CD14-positive monocyte (primary cell): ENCODE measurements around the gene UTP25. TPM values are rescaled to one million over a fixed set of nuclear protein-coding genes. Genes with fewer than 3 reads are reported as not detected.

Source experiments
- DNase-seq, 3 donors: peaks; one replicate each; pipeline ENCODE4 v3.0.0-alpha.2; 2011 to 2022
- H2AFZ ChIP-seq: 2 replicates; pipeline ENCODE4 v1.6.0; 2012; ENCODE audit warnings: mild to moderate bottlenecking, low read depth, low read length, inconsistent platforms; ENCODE audit not compliant: insufficient read depth, poor library complexity, severe bottlenecking
- H3K27ac ChIP-seq, 2 donors: 1 replicate in 1 of 2; 2 replicates in 1 of 2; pipeline ENCODE4 v1.5.1; 2012 to 2013; ENCODE audit warnings: low read length in 2 of 2, control low read depth in 1 of 2, inconsistent platforms in 1 of 2, low read depth in 1 of 2, mild to moderate bottlenecking in 1 of 2
- H3K27me3 ChIP-seq, 2 donors: one replicate each; pipeline versions ENCODE4 v1.6.0 to v1.6.1; 2011 to 2013; ENCODE audit warnings: low read length in 2 of 2; ENCODE audit not compliant: control insufficient read depth in 2 of 2, insufficient read depth in 2 of 2
- H3K36me3 ChIP-seq, 2 donors: replicated peaks in 1 of 2; 1 replicate in 1 of 2; 2 replicates in 1 of 2; pipeline versions ENCODE4 v1.5.1 to v1.6.1; 2012 to 2013; ENCODE audit warnings: low read length in 2 of 2, control low read depth in 1 of 2, inconsistent platforms in 1 of 2, mild to moderate bottlenecking in 1 of 2; ENCODE audit not compliant: insufficient read depth in 2 of 2, control insufficient read depth in 1 of 2
- H3K4me1 ChIP-seq, 2 donors: 1 replicate in 1 of 2; 2 replicates in 1 of 2; pipeline versions ENCODE4 v1.5.1 to v1.6.1; 2012 to 2013; ENCODE audit warnings: low read length in 2 of 2, control low read depth in 1 of 2, inconsistent platforms in 1 of 2, mild to moderate bottlenecking in 1 of 2, moderate library complexity in 1 of 2; ENCODE audit not compliant: insufficient read depth in 2 of 2, control insufficient read depth in 1 of 2
- H3K4me2 ChIP-seq: replicated peaks from 2 replicates; pipeline ENCODE3; 2012; ENCODE audit warnings: low read length, moderate library complexity, mild to moderate bottlenecking; ENCODE audit not compliant: poor library complexity, severe bottlenecking; ENCODE audit errors: extremely low read depth
- H3K4me3 ChIP-seq, 3 experiments: fragments of 200-600 bp in 1 of 3; sonication (generic) in 1 of 3; replicated peaks in 1 of 3; 1 replicate in 2 of 3; 2 replicates in 1 of 3; pipeline ENCODE4 v1.5.1; 2011 to 2013; ENCODE audit warnings: low read length in 3 of 3, mild to moderate bottlenecking in 3 of 3, control low read depth in 2 of 3, low read depth in 2 of 3, inconsistent platforms in 1 of 3, moderate library complexity in 1 of 3
- H3K79me2 ChIP-seq: 2 replicates; pipeline ENCODE4 v1.6.0; 2012; ENCODE audit warnings: mild to moderate bottlenecking, control low read depth, inconsistent platforms, low read length, moderate library complexity; ENCODE audit not compliant: insufficient read depth
- H3K9ac ChIP-seq: 2 replicates; pipeline ENCODE4 v1.6.0; 2017; ENCODE audit warnings: low read length, mild to moderate bottlenecking; ENCODE audit not compliant: insufficient read depth, poor library complexity, severe bottlenecking
- H3K9me3 ChIP-seq, 2 donors: replicated peaks in 1 of 2; 1 replicate in 1 of 2; 2 replicates in 1 of 2; pipeline versions ENCODE4 v1.5.1 to v1.6.1; 2012 to 2013; ENCODE audit warnings: low read length in 2 of 2, control low read depth in 1 of 2; ENCODE audit not compliant: control insufficient read depth in 1 of 2, insufficient read depth in 1 of 2
- H4K20me1 ChIP-seq: 2 replicates; pipeline ENCODE4 v1.6.0; 2012; ENCODE audit warnings: mild to moderate bottlenecking, low read length, control low read depth, moderate library complexity; ENCODE audit not compliant: insufficient read depth
- H3K27ac Mint-ChIP-seq, 7 donors: one replicate each; pipeline ENCODE4 v1.8.0; 2020; ENCODE audit warnings: mild to moderate bottlenecking in 7 of 7, mixed read lengths in 7 of 7, moderate library complexity in 6 of 7, inconsistent platforms in 2 of 7
- H3K27me3 Mint-ChIP-seq, 3 donors: one replicate each; pipeline ENCODE4 v1.8.0; 2021 to 2022; ENCODE audit warnings: low read depth in 3 of 3, mild to moderate bottlenecking in 3 of 3, mixed read lengths in 3 of 3, moderate library complexity in 3 of 3, inconsistent platforms in 1 of 3
- H3K36me3 Mint-ChIP-seq, 2 donors: one replicate each; pipeline ENCODE4 v1.8.0; 2020; ENCODE audit warnings: mixed read lengths in 2 of 2, inconsistent platforms in 1 of 2, mild to moderate bottlenecking in 1 of 2
- H3K4me1 Mint-ChIP-seq: one replicate; pipeline ENCODE4 v1.8.0; 2020; ENCODE audit warnings: mild to moderate bottlenecking, mixed read lengths
- H3K4me3 Mint-ChIP-seq, 2 donors: one replicate each; pipeline ENCODE4 v1.8.0; 2020; ENCODE audit warnings: mild to moderate bottlenecking in 2 of 2, mixed read lengths in 2 of 2, moderate library complexity in 1 of 2
- H3K9me3 Mint-ChIP-seq, 7 donors: one replicate each; pipeline ENCODE4 v1.8.0; 2020 to 2022; ENCODE audit warnings: mixed read lengths in 7 of 7, mild to moderate bottlenecking in 6 of 7, moderate library complexity in 6 of 7, inconsistent platforms in 2 of 7
- CTCF ChIP-seq: fragments of 200-600 bp; IDR thresholded peaks from one replicate; pipeline ENCODE4 v1.8.0; 2022; ENCODE audit warnings: antibody characterized with exemption, mild to moderate bottlenecking
- WGBS: methylation state at CpG from one replicate; pipeline ENCODE4 v1.1.5; 2013; ENCODE audit warnings: missing lambda C conversion rate; ENCODE audit not compliant: insufficient coverage; 5-methylcytosine and 5-hydroxymethylcytosine counted together
- intact Hi-C, 2 donors: fragments of 100-400 bp; cut with micrococcal nuclease; formaldehyde crosslinking; loops; one replicate each; pipeline versions ENCODE4 v1.15.0 to v1.15.1; 2023
- polyA plus RNA-seq, 3 donors: library from polyadenylated mRNA; depleted of rRNA in 1 of 3; unstranded in 2 of 3; stranded (reverse) in 1 of 3; fragments of 300-500 nt in 2 of 3; fragments of >200 nt in 1 of 3; fragmentation: Illumina TruSeq in 2 of 3; gene quantifications; 1 replicate in 2 of 3; 2 replicates in 1 of 3; pipeline ENCODE4 v1.2.3, GENCODE V29; 2012 to 2021

The UTP25 gene
- polyA plus RNA-seq, 3 donors = 0.98 to 1.4 (median 1.1) TPM

DNA sequence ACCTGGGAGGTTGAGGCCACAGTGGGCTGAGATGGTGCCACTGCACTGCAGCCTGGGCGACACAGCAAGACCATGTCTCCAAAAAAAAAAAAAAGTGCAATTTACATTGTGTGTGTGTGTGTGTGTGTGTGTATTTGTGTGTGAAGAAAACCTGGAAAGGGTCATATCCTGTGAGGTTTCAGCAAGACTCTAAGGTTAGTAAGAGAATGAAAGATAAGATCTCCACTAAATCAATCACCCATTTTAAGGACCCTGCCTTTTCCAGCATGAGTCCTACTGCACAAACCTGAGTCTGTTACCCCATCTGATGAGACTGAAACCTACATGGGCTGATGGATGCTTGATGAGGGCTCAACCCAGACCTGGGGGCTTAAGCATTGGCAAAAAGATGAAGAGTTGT is 38.5 kb upstream of the UTP25 start:
- Mint-ChIP-seq H3K27me3 (peaks cover 17 to 30% (median 22%) of the 10 kb centered on the region in 3 donors), H3K36me3 (no peaks in the 10 kb centered on the region), H3K4me1 (peaks cover 8% of the 10 kb centered on the region), H3K4me3 (peak overlapping the region in 1 of 2 donors; percentile 16), H3K9me3 (peaks cover 0 to 3% (median 0%) of the 10 kb centered on the region in 7 donors), H3K27ac (peak overlapping the region in 1 of 7 donors; percentile 24)
- Histone ChIP-seq H4K20me1 (no peaks in the 10 kb centered on the region), H3K9me3 (no peaks in the 10 kb centered on the region), H3K27me3 (peaks cover 0 to 43% of the 10 kb centered on the region in 2 donors), H3K4me3 (no peak overlapping the region), H3K27ac (no peak overlapping the region), H2AFZ (no peak overlapping the region), H3K4me1 (peaks cover 6 to 7% of the 10 kb centered on the region in 2 donors), H3K4me2 (no peak overlapping the region), H3K36me3 (no peaks in the 10 kb centered on the region), H3K9ac (no peak overlapping the region), H3K79me2 (no peaks in the 10 kb centered on the region)
- WGBS = 100% methylated on average over 1 of the region's 1 CpG
- intact Hi-C loops = no loop called here
- TF ChIP-seq CTCF = no peak
- DNase-seq = no peak

DNA sequence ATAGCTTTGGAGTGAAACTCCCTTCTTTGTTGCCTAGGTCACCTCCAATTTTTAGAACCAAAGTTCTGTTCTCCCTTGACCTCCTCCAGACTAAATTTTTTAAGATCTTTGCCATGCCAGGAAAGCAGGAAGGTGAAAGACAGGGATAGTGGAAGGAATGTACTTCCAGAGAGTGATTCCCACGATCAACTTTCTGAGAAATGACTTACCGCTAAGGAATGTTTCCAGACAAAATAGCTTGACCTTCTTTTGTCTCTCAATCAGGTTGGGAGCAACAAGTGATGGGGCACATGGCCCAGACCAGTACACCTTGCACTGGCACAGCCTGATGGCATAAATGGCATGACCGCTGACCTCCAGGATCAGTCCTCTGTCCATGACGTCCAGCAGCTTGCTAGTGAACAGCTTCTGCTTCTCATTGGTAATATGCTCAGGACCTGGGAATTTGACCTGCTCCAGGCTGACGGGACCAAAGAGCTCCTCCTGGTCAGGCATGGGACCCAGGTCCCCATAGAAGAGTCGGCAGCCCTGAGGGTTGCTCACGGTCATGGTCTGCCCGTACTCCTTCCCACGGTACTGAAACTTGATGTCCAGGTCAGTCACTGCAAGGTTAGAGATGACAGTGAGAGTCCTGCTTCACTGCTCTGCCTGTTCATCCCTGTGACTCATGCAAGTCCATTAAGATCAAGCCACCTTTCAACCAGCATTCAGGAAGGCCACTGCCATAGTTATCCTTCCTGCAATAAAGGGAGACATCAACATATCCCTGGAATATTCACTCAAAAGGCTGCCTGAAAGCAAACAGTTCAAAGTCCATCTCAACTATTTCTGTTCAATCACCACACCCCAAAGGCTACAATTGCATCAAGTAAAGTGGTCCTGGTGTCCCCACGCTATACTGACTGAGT is 37.2 kb upstream of the UTP25 start:
- H3K4me3 Mint-ChIP-seq = no peak overlapping the region
- no peak for TF ChIP-seq CTCF
- no peaks in the 10 kb centered on the region for H3K4me1 Mint-ChIP-seq
- 97% methylated on average over 9 of the region's 10 CpGs for WGBS
- H2AFZ ChIP-seq = no peak overlapping the region
- peaks cover 0 to 3% (median 0%) of the 10 kb centered on the region in 7 donors for H3K9me3 Mint-ChIP-seq
- H3K36me3 ChIP-seq = no peaks in the 10 kb centered on the region
- no peak overlapping the region for H3K9ac ChIP-seq
- no peaks in the 10 kb centered on the region for H3K36me3 Mint-ChIP-seq
- H3K9me3 ChIP-seq = no peaks in the 10 kb centered on the region
- H3K4me2 ChIP-seq = no peak overlapping the region
- H3K4me1 ChIP-seq = no peaks in the 10 kb centered on the region
- no peak for DNase-seq
- intact Hi-C loops = no loop called here
- peaks cover 19 to 38% (median 22%) of the 10 kb centered on the region in 3 donors for H3K27me3 Mint-ChIP-seq
- no peaks in the 10 kb centered on the region for H3K79me2 ChIP-seq
- H3K27me3 ChIP-seq = peaks cover 0 to 46% of the 10 kb centered on the region in 2 donors
- no peak overlapping the region for H3K27ac ChIP-seq
- H3K4me3 ChIP-seq = no peak overlapping the region
- no peak overlapping the region for H3K27ac Mint-ChIP-seq
- no peaks in the 10 kb centered on the region for H4K20me1 ChIP-seq
